ENCODE data around the gene TBC1D20. TPM values are rescaled to one million over a fixed set of nuclear protein-coding genes. Genes with fewer than 3 reads are reported as not detected.

TBC1D20 gene
- total RNA-seq, 1 donor from 2014 or later = 52.8 TPM

- H3K27me3 Mint-ChIP-seq (ENCODE audit: unreplicated experiment) = no peaks in the 10 kb centered on the region
- H3K27ac Mint-ChIP-seq (ENCODE audit: unreplicated experiment) = no peak overlapping the region
- no peak for DNase-seq (ENCODE audit: extremely low spot score, unreplicated experiment)
- no peaks in the 10 kb centered on the region for H3K4me1 Mint-ChIP-seq (ENCODE audit: unreplicated experiment)
- TF ChIP-seq CTCF (IDR thresholded peaks at IDR 0.05) = no peak
- H3K4me3 Mint-ChIP-seq (ENCODE audit: unreplicated experiment) = no peak overlapping the region
- H3K9me3 Mint-ChIP-seq (ENCODE audit: unreplicated experiment) = no peaks in the 10 kb centered on the region
- peaks cover 32% of the 10 kb centered on the region for H3K36me3 Mint-ChIP-seq (ENCODE audit: unreplicated experiment)
Measured at GRCh38 chr20:434661-435419, 27.5 kb downstream of the TBC1D20 start.

DNA sequence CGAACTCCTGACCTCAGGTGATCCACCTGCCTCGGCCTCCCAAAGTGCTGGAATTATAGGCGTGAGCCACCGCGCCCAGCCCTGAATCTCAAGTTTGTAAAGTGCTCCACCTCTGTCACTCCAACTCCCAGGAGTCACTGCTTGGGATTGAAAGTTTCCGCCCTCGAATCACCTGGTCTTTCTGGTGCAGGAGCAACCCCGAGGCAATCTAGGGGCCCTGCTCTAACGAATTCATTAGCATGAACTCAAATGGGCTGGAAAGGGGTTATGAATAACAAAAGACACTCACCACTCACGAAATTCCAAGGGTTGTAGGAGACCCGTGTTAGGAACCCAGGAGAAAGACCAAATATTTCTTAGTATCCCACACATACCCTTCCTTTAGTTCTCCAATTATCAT is 28.1 kb downstream of the TBC1D20 start:
- Mint-ChIP-seq H3K4me3 (ENCODE audit: unreplicated experiment) (no peak overlapping the region), H3K36me3 (ENCODE audit: unreplicated experiment) (peaks cover 26% of the 10 kb centered on the region), H3K27ac (ENCODE audit: unreplicated experiment) (no peak overlapping the region), H3K27me3 (ENCODE audit: unreplicated experiment) (no peaks in the 10 kb centered on the region), H3K9me3 (ENCODE audit: unreplicated experiment) (no peaks in the 10 kb centered on the region), H3K4me1 (ENCODE audit: unreplicated experiment) (no peaks in the 10 kb centered on the region)
- no peak for TF ChIP-seq CTCF (IDR thresholded peaks at IDR 0.05)
- DNase-seq (ENCODE audit: extremely low spot score, unreplicated experiment) = no peak

DNA sequence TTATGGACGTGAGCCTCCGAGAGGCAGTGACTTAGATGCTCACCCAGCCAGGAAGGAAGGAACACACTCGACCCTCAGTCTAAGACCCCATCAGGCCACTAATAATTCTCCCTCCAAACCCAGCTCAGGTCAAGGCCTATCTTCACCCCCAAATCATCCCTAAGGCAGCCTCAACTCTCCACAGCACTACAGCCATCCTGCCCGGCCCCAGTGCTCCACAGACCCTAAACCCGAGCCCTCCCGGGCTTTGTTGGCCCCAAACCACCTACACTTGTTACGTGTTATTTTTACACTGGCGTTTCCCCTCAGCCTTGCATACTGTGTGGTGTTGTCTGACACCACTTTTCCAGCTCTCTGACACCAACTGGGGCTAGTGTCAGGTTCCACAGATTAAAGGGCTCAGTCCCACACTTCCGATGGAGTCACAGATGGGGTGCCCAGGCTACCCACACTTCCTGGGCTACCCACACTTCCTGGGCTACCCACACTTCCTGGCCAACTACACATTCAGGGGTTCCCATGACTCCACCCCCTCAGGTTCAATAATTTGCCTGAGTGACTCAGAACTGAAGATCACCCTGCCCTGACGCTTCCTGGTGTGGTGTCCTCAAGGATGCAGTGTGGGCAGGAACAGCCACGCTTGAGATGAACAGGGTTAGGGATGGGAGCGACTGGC is 28.9 kb downstream of the TBC1D20 start:
- Mint-ChIP-seq H3K36me3 (ENCODE audit: unreplicated experiment) (peaks cover 20% of the 10 kb centered on the region), H3K4me1 (ENCODE audit: unreplicated experiment) (no peaks in the 10 kb centered on the region), H3K9me3 (ENCODE audit: unreplicated experiment) (no peaks in the 10 kb centered on the region), H3K27me3 (ENCODE audit: unreplicated experiment) (no peaks in the 10 kb centered on the region), H3K27ac (ENCODE audit: unreplicated experiment) (peak overlapping the region; percentile 44), H3K4me3 (ENCODE audit: unreplicated experiment) (no peak overlapping the region)
- TF ChIP-seq CTCF (IDR thresholded peaks at IDR 0.05) = no peak
- DNase-seq (ENCODE audit: extremely low spot score, unreplicated experiment) = no peak

- Mint-ChIP-seq H3K27ac (ENCODE audit: unreplicated experiment) (no peak overlapping the region), H3K4me1 (ENCODE audit: unreplicated experiment) (no peaks in the 10 kb centered on the region), H3K4me3 (ENCODE audit: unreplicated experiment) (no peak overlapping the region), H3K36me3 (ENCODE audit: unreplicated experiment) (peaks cover 22% of the 10 kb centered on the region), H3K27me3 (ENCODE audit: unreplicated experiment) (no peaks in the 10 kb centered on the region), H3K9me3 (ENCODE audit: unreplicated experiment) (no peaks in the 10 kb centered on the region)
- DNase-seq (ENCODE audit: extremely low spot score, unreplicated experiment) = no peak
- no peak for TF ChIP-seq CTCF (IDR thresholded peaks at IDR 0.05)
Measured at GRCh38 chr20:432677-433299, 29.5 kb downstream of the TBC1D20 start.

- no peak for TF ChIP-seq CTCF (IDR thresholded peaks at IDR 0.05)
- no peaks in the 10 kb centered on the region for H3K4me1 Mint-ChIP-seq (ENCODE audit: unreplicated experiment)
- no peak overlapping the region for H3K4me3 Mint-ChIP-seq (ENCODE audit: unreplicated experiment)
- H3K9me3 Mint-ChIP-seq (ENCODE audit: unreplicated experiment) = no peaks in the 10 kb centered on the region
- H3K36me3 Mint-ChIP-seq (ENCODE audit: unreplicated experiment) = peaks cover 17% of the 10 kb centered on the region
- DNase-seq (ENCODE audit: extremely low spot score, unreplicated experiment) = no peak
- no peak overlapping the region for H3K27ac Mint-ChIP-seq (ENCODE audit: unreplicated experiment)
- no peaks in the 10 kb centered on the region for H3K27me3 Mint-ChIP-seq (ENCODE audit: unreplicated experiment)
Measured at GRCh38 chr20:432208-432607, 30.1 kb downstream of the TBC1D20 start.

All from osteocyte (in vitro differentiated cells).